Upper lobe of left lung (tissue), 4 donors: ENCODE measurements around the gene CHCHD3.

ENCODE experiments used
- EP300 ChIP-seq, 4 donors: sonication (generic); formaldehyde crosslinking; IDR thresholded peaks; one replicate each; pipeline ENCODE4 v1.5.1; 2017; ENCODE audit warnings: antibody characterized with exemption in 4 of 4, control low read depth in 2 of 4
- POLR2A ChIP-seq, 4 donors: fragments of 450-650 bp; IDR thresholded peaks; one replicate each; pipeline ENCODE4 v1.5.1; 2016 to 2017; ENCODE audit warnings: antibody characterized with exemption in 4 of 4, mild to moderate bottlenecking in 2 of 4
- POLR2AphosphoS5 ChIP-seq, 2 donors: sonication (generic); formaldehyde crosslinking; IDR thresholded peaks; one replicate each; pipeline ENCODE4 v1.5.1; 2017; ENCODE audit warnings: antibody characterized with exemption in 2 of 2
- TF ChIP-seq, protein P1 (sequence below), 6 experiments: fragments of 450-650 bp in 4 of 6; fragments of 200-600 bp in 2 of 6; sonication (generic) in 2 of 6; IDR thresholded peaks; one replicate each; pipeline ENCODE4 v1.5.1; 2016 to 2019; ENCODE audit warnings: antibody characterized with exemption in 6 of 6

DNA sequence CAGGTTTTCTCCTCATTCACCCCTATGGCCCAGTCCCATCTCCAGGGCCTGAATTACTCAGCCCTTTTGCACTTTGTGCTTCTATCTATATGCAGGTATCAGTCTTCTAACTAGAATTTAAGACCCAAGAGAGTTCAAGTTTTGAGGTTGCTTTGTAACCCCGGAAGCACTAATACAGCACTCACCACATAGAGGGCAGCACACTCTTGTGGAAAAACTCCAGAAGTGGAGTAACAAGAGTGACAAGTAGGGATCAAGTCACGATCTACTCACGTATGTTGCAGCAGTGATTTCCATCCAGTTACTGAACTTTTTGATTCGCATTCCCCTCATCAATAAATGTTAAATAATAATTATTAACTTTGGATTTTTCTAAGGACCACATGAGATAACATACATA, 151.0 kb downstream of the CHCHD3 start:
- TF ChIP-seq, protein P1, sequence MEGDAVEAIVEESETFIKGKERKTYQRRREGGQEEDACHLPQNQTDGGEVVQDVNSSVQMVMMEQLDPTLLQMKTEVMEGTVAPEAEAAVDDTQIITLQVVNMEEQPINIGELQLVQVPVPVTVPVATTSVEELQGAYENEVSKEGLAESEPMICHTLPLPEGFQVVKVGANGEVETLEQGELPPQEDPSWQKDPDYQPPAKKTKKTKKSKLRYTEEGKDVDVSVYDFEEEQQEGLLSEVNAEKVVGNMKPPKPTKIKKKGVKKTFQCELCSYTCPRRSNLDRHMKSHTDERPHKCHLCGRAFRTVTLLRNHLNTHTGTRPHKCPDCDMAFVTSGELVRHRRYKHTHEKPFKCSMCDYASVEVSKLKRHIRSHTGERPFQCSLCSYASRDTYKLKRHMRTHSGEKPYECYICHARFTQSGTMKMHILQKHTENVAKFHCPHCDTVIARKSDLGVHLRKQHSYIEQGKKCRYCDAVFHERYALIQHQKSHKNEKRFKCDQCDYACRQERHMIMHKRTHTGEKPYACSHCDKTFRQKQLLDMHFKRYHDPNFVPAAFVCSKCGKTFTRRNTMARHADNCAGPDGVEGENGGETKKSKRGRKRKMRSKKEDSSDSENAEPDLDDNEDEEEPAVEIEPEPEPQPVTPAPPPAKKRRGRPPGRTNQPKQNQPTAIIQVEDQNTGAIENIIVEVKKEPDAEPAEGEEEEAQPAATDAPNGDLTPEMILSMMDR (IDR thresholded peaks at IDR 0.05) = peak in 3 of 6 experiments; percentile 8 to 35 (median 9)
- TF ChIP-seq POLR2AphosphoS5 (IDR thresholded peaks at IDR 0.05) (no peak), EP300 (IDR thresholded peaks at IDR 0.05) (no peak), POLR2A (IDR thresholded peaks at IDR 0.05) (no peak)
